Measurements from ENCODE around the gene FOXN3.

DNA sequence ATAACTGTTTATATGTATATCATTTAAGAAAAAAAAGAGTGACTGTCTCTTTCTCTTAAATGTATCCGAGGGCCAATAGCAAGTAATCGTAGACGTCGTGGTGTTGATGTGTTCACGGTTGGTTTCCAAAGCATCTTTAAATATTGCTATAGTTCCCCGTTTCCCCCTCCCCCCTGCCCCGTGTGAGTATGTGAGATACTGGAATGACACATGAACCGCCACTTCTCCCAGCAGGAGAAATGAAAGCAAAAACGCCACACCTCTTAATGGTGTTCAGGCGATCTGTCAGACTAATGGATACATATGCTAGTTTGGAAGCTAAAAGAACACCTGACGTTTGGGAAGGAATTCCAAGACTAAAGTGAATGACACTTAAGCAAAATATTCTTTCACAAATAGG, 258.3 kb downstream of the FOXN3 start:
- TF ChIP-seq POLR2AphosphoS5 (IDR thresholded peaks at IDR 0.05; ENCODE audit: borderline replicate concordance, low read depth, low read length) (no peak), EZH2 (IDR thresholded peaks at IDR 0.05) (no peak), FOXP2 (optimal IDR thresholded peaks at IDR 0.05; ENCODE audit: control extremely low read depth, extremely low read length, insufficient read depth) (no peak)

All from SK-N-MC (cell line).